Measurements from ENCODE around the gene TLX3. TPM values are rescaled to one million over a fixed set of nuclear protein-coding genes. Genes with fewer than 3 reads are reported as not detected.

TLX3 gene
- total RNA-seq, 1 donor from 2014 or later = 0.58 TPM

DNA sequence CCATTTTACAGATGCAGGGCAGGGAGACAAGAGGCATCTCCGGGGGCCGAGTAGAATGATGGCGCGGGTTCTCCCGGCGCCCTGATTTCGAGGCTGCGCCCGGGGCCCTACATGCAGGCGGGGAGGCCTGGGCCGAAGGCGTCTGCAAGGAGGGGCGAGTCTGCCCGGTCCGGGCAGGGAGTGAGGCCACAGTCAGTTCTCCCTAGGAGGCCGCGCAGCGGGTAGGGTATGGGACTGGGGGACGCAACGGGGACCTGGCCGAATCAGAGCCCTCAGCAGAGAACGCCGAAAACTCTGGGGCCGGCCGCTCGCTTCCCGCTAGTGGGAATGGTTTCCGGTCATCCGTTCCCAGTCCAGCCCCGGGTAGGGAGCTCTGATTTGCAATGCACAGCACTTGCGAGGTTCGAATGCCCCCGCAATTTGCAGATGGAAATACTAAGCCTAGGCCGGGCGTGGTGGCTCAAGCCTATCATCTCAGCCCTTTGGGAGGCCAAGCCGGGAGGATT is 6.4 kb downstream of the TLX3 start:
- H3K4me3 ChIP-seq (ENCODE audit: low read depth, low read length) = no peak overlapping the region
- H3K36me3 ChIP-seq (ENCODE audit: control insufficient read depth, insufficient read depth, low read length) = no peaks in the 10 kb centered on the region
- no peak for DNase-seq (ENCODE audit: low read depth)
- H3K27me3 ChIP-seq (ENCODE audit: control insufficient read depth, insufficient read depth, low read length) = peaks cover 98% of the 10 kb centered on the region
- TF ChIP-seq, protein P1, sequence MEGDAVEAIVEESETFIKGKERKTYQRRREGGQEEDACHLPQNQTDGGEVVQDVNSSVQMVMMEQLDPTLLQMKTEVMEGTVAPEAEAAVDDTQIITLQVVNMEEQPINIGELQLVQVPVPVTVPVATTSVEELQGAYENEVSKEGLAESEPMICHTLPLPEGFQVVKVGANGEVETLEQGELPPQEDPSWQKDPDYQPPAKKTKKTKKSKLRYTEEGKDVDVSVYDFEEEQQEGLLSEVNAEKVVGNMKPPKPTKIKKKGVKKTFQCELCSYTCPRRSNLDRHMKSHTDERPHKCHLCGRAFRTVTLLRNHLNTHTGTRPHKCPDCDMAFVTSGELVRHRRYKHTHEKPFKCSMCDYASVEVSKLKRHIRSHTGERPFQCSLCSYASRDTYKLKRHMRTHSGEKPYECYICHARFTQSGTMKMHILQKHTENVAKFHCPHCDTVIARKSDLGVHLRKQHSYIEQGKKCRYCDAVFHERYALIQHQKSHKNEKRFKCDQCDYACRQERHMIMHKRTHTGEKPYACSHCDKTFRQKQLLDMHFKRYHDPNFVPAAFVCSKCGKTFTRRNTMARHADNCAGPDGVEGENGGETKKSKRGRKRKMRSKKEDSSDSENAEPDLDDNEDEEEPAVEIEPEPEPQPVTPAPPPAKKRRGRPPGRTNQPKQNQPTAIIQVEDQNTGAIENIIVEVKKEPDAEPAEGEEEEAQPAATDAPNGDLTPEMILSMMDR (IDR thresholded peaks at IDR 0.05; ENCODE audit: insufficient read depth, low read length, poor library complexity, severe bottlenecking) = no peak

DNA sequence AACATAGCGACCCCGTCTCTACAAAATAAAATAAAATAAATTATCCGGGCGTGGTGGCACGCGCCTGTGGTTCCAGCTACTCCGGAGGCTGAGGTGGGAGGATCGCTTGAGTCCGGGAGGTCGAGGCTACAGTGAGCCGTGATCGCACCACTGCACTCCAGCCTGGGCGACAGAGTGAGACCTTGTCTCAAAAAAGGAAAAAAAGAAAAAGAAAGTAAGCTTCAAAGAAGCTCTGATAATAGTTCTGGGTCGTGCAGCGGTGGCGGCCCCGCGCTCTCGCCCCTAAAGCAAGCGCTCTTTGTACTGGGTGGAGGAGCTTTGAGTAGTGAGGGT is 6.8 kb downstream of the TLX3 start:
- Histone ChIP-seq H3K4me3 (ENCODE audit: low read depth, low read length) (no peak overlapping the region), H3K27me3 (ENCODE audit: control insufficient read depth, insufficient read depth, low read length) (peaks cover 96% of the 10 kb centered on the region), H3K36me3 (ENCODE audit: control insufficient read depth, insufficient read depth, low read length) (no peaks in the 10 kb centered on the region)
- DNase-seq (ENCODE audit: low read depth) = no peak
- TF ChIP-seq, protein P1 (IDR thresholded peaks at IDR 0.05; ENCODE audit: insufficient read depth, low read length, poor library complexity, severe bottlenecking) = no peak

DNA sequence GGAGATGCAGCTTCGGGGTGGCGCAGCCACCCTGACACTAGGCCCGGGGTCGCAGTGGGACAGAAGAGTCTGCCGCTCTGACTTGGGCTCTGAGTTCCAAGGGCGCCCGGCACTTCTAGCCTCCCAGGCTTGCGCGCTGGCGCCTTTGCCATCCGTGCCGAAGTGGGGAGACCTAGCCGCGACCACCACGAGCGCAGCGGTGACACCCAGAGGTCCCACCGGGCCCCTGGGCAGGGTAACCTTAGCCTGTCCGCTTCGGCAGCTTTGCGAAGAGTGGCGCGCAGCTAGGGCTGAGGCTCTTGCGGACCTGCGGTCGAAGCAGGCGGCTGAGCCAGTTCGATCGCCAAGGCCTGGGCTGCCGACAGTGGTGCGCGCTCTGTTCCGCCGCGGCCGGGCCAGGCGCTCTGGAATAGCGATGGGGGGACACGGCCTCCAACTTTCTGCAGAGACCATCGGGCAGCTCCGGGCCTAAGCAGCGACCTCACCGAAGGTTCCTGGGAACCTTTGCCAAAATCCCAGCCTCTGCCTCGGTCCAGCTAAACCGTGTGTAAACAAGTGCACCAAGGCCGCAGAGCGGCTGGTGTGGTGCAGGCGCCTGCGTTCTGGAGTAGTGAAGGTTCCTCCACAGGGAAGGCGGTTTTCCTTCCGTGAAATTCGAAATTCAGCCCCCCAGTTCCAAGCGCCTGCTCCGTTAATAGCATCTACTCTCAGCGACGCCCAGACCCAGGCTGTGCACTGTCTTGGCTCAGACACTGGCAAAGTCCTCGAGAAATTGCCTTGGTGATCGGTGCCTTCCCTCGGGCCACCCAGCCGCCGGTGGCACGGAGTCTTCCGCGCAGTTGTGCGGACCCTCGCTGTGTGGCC is 7.4 kb downstream of the TLX3 start:
- H3K36me3 ChIP-seq (ENCODE audit: control insufficient read depth, insufficient read depth, low read length) = no peaks in the 10 kb centered on the region
- no peak for DNase-seq (ENCODE audit: low read depth)
- H3K4me3 ChIP-seq (ENCODE audit: low read depth, low read length) = no peak overlapping the region
- H3K27me3 ChIP-seq (ENCODE audit: control insufficient read depth, insufficient read depth, low read length) = peaks cover 96% of the 10 kb centered on the region
- TF ChIP-seq, protein P1 (IDR thresholded peaks at IDR 0.05; ENCODE audit: insufficient read depth, low read length, poor library complexity, severe bottlenecking) = no peak

DNA sequence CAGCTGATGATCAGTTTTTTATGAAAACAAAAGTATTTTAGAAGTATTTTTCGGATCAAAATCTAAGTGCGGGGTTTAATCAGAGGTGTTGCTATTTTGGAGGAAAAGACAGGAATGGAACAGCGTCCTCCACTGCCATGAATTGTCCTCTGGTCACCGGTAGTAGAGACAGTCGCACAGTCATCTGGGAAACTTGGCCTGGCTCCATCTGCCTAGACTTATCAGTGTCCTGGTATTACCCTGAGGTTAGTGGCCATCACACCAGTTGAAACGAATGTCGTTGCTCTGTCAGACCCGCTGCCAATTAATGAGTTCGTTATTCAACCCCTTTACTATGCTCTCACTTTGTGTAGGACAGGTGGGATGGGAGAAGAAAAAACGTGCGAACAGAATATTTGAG is 8.2 kb downstream of the TLX3 start:
- TF ChIP-seq, protein P1 (IDR thresholded peaks at IDR 0.05; ENCODE audit: insufficient read depth, low read length, poor library complexity, severe bottlenecking) = no peak
- Histone ChIP-seq H3K27me3 (ENCODE audit: control insufficient read depth, insufficient read depth, low read length) (peaks cover 94% of the 10 kb centered on the region), H3K36me3 (ENCODE audit: control insufficient read depth, insufficient read depth, low read length) (no peaks in the 10 kb centered on the region), H3K4me3 (ENCODE audit: low read depth, low read length) (no peak overlapping the region)
- DNase-seq (ENCODE audit: low read depth) = no peak

DNA sequence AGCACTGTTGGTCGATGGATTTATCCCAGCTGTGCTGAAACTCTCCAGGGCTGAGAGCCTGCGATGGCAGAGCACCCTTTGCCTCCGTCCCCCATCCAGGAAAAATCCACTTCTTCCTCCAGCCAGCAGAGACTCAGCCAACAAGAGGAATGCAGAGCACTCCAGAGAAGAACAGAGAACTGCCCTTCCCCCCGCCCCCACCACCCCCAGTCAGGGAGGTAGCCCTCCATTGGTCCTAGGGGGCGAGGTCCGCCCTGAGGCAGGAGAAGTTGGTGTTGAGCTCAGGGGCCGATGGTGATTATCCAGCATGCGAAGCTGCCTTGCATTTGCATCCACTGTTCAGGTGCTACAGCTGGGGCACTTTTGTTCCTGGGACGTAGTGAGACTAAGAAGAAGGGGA is 9.0 kb downstream of the TLX3 start:
- TF ChIP-seq, protein P1 (IDR thresholded peaks at IDR 0.05; ENCODE audit: insufficient read depth, low read length, poor library complexity, severe bottlenecking) = no peak
- H3K4me3 ChIP-seq (ENCODE audit: low read depth, low read length) = no peak overlapping the region
- H3K27me3 ChIP-seq (ENCODE audit: control insufficient read depth, insufficient read depth, low read length) = peaks cover 86% of the 10 kb centered on the region
- DNase-seq (ENCODE audit: low read depth) = no peak
- no peaks in the 10 kb centered on the region for H3K36me3 ChIP-seq (ENCODE audit: control insufficient read depth, insufficient read depth, low read length)

Measured in kidney epithelial cell (primary cell).